Measurements from ENCODE around the gene TMEM98.

TMEM98 gene

DNA sequence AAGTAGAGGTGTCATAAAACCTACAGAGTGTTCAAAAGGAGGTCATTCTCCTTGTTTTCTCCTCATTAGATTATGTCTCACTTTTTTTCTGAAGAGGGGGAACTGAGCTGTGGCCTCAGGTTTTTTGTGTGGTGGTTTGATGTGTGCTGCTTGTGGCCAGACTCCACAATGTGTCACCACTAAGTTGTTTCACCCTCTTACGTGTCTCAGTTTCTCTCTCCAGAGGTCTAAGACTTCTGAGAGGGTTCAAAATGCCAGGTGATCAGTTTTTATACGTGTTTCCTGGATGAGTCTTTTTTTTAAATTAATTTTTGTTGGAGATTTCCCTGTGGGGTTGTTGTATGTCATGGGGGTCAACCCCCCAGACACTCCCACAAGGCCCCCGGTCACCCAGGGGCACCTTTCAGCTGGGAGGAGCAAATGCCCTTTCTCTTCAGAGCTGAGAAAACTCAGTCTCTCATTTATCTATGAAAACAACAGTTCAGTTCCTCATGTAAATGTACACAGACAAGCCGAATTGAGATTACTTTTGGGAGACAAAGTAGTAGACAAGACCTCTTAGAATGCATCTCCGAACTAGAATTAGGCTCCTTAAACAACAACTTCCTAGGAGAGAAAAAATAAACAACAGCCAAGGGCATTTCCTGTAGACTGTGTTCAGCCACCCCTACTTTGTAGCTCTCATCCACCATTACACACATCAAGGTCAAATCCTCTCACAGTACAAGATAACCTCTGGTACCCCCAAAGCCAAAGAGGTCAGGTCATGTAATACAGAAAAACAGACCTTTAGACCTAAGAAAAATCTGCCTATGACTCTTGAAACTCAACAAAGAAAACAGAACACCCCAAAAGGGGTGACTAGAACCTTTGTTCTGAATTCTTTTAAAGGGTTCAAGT lies 23.9 kb upstream of the TMEM98 start:
- no peak for TF ChIP-seq TCF4 (CRISPR knock-in tag; IDR thresholded peaks at IDR 0.05; ENCODE audit: borderline replicate concordance)
- TF ChIP-seq ZC3H10 (CRISPR knock-in tag; IDR thresholded peaks at IDR 0.05) = no peak
- no peak for TF ChIP-seq CSDC2 (CRISPR knock-in tag; IDR thresholded peaks at IDR 0.05)
- TF ChIP-seq ISL1 (CRISPR knock-in tag; IDR thresholded peaks at IDR 0.05) = no peak
- TF ChIP-seq BACH2 (CRISPR knock-in tag; IDR thresholded peaks at IDR 0.05; ENCODE audit: borderline replicate concordance) = no peak
- TF ChIP-seq, protein P1, sequence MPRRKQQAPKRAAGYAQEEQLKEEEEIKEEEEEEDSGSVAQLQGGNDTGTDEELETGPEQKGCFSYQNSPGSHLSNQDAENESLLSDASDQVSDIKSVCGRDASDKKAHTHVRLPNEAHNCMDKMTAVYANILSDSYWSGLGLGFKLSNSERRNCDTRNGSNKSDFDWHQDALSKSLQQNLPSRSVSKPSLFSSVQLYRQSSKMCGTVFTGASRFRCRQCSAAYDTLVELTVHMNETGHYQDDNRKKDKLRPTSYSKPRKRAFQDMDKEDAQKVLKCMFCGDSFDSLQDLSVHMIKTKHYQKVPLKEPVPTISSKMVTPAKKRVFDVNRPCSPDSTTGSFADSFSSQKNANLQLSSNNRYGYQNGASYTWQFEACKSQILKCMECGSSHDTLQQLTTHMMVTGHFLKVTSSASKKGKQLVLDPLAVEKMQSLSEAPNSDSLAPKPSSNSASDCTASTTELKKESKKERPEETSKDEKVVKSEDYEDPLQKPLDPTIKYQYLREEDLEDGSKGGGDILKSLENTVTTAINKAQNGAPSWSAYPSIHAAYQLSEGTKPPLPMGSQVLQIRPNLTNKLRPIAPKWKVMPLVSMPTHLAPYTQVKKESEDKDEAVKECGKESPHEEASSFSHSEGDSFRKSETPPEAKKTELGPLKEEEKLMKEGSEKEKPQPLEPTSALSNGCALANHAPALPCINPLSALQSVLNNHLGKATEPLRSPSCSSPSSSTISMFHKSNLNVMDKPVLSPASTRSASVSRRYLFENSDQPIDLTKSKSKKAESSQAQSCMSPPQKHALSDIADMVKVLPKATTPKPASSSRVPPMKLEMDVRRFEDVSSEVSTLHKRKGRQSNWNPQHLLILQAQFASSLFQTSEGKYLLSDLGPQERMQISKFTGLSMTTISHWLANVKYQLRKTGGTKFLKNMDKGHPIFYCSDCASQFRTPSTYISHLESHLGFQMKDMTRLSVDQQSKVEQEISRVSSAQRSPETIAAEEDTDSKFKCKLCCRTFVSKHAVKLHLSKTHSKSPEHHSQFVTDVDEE (CRISPR knock-in tag; IDR thresholded peaks at IDR 0.05) = no peak
- no peak for TF ChIP-seq ARNTL (CRISPR knock-in tag; IDR thresholded peaks at IDR 0.05; ENCODE audit: borderline replicate concordance, low read depth)
- TF ChIP-seq ZFP30 (CRISPR knock-in tag; IDR thresholded peaks at IDR 0.05) = no peak
- TF ChIP-seq, protein P2, sequence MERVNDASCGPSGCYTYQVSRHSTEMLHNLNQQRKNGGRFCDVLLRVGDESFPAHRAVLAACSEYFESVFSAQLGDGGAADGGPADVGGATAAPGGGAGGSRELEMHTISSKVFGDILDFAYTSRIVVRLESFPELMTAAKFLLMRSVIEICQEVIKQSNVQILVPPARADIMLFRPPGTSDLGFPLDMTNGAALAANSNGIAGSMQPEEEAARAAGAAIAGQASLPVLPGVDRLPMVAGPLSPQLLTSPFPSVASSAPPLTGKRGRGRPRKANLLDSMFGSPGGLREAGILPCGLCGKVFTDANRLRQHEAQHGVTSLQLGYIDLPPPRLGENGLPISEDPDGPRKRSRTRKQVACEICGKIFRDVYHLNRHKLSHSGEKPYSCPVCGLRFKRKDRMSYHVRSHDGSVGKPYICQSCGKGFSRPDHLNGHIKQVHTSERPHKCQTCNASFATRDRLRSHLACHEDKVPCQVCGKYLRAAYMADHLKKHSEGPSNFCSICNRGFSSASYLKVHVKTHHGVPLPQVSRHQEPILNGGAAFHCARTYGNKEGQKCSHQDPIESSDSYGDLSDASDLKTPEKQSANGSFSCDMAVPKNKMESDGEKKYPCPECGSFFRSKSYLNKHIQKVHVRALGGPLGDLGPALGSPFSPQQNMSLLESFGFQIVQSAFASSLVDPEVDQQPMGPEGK (CRISPR knock-in tag; IDR thresholded peaks at IDR 0.05; ENCODE audit: borderline replicate concordance) = no peak
- TF ChIP-seq OSR1 (CRISPR knock-in tag; IDR thresholded peaks at IDR 0.05) = no peak
- TF ChIP-seq, protein P3, sequence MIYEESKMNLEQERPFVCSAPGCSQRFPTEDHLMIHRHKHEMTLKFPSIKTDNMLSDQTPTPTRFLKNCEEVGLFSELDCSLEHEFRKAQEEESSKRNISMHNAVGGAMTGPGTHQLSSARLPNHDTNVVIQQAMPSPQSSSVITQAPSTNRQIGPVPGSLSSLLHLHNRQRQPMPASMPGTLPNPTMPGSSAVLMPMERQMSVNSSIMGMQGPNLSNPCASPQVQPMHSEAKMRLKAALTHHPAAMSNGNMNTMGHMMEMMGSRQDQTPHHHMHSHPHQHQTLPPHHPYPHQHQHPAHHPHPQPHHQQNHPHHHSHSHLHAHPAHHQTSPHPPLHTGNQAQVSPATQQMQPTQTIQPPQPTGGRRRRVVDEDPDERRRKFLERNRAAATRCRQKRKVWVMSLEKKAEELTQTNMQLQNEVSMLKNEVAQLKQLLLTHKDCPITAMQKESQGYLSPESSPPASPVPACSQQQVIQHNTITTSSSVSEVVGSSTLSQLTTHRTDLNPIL (CRISPR knock-in tag; IDR thresholded peaks at IDR 0.05; ENCODE audit: low read depth) = no peak
- TF ChIP-seq TOX (CRISPR knock-in tag; IDR thresholded peaks at IDR 0.05; ENCODE audit: borderline replicate concordance) = no peak
- TF ChIP-seq ZNF70 (CRISPR knock-in tag; IDR thresholded peaks at IDR 0.05) = no peak
- no peak for TF ChIP-seq PPARA (CRISPR knock-in tag; IDR thresholded peaks at IDR 0.05; ENCODE audit: borderline replicate concordance)
- TF ChIP-seq ESRRG (CRISPR knock-in tag; IDR thresholded peaks at IDR 0.05) = no peak
- TF ChIP-seq ZNF8 (CRISPR knock-in tag; IDR thresholded peaks at IDR 0.05) = no peak
- TF ChIP-seq SNAI2 (CRISPR knock-in tag; IDR thresholded peaks at IDR 0.05) = no peak
- no peak for TF ChIP-seq RARB (CRISPR knock-in tag; IDR thresholded peaks at IDR 0.05)
- no peak for ATAC-seq

DNA sequence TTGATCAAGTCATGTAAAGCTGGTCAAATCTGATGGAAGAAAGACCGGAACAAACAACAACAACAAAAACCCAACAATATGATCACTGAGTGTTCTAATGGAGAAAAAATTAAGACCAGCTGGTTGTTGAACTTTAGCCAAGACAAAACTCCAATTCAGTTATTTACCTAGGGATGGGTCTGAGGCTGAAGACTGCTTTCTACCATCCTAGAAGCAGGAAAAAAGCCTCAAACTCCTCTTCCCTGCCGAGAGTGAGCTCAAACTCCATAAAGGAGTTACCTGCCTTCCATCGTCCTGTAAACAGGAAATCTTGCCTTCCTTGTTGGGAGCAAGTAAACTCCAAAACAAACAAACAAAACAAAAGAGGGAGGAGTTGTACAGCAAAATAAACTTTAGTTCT lies 23.1 kb upstream of the TMEM98 start:
- no peak for TF ChIP-seq BACH2 (CRISPR knock-in tag; IDR thresholded peaks at IDR 0.05; ENCODE audit: borderline replicate concordance)
- no peak for TF ChIP-seq ISL1 (CRISPR knock-in tag; IDR thresholded peaks at IDR 0.05)
- TF ChIP-seq ZNF565 (CRISPR knock-in tag; conservative IDR thresholded peaks at IDR 0.05; ENCODE audit: low read depth) = no peak
- no peak for TF ChIP-seq RARB (CRISPR knock-in tag; IDR thresholded peaks at IDR 0.05)
- no peak for TF ChIP-seq ZNF70 (CRISPR knock-in tag; IDR thresholded peaks at IDR 0.05)
- ATAC-seq = no peak

DNA sequence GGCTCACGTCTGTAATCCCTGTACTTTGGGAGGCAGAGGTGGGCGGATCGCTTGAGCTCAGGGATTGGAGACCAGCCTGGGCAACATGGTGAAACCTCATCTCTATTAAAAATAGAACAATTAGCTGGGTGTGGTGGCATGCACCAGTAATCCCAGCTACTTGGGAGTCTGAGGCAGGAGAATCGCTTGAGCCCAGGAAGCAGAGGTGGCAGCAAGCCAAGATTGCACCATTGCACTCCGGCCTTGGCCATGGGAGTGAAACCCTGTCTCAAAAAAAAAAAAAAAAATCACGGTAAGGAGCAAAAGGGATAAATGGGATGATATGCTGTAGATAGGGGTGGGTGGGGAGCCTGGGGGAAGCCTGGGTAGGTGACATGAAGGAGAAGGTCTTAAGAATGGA lies 20.4 kb upstream of the TMEM98 start:
- ATAC-seq = no peak
- no peak for TF ChIP-seq TCF4 (CRISPR knock-in tag; IDR thresholded peaks at IDR 0.05; ENCODE audit: borderline replicate concordance)
- no peak for TF ChIP-seq BACH2 (CRISPR knock-in tag; IDR thresholded peaks at IDR 0.05; ENCODE audit: borderline replicate concordance)
- no peak for TF ChIP-seq ZFP3 (CRISPR knock-in tag; IDR thresholded peaks at IDR 0.05)
- no peak for TF ChIP-seq ZNF70 (CRISPR knock-in tag; IDR thresholded peaks at IDR 0.05)
- TF ChIP-seq, protein P2 (CRISPR knock-in tag; IDR thresholded peaks at IDR 0.05; ENCODE audit: borderline replicate concordance) = no peak
- TF ChIP-seq ZFP30 (CRISPR knock-in tag; IDR thresholded peaks at IDR 0.05) = no peak
- no peak for TF ChIP-seq TOX (CRISPR knock-in tag; IDR thresholded peaks at IDR 0.05; ENCODE audit: borderline replicate concordance)
- no peak for TF ChIP-seq ZNF8 (CRISPR knock-in tag; IDR thresholded peaks at IDR 0.05)

All from SK-N-SH treated with all-trans-retinoic acid at 6 μM for 48 hours (cell line).